Heart left ventricle (tissue), 16 donors: ENCODE measurements around the gene INO80. TPM values are rescaled to one million over a fixed set of nuclear protein-coding genes. Genes with fewer than 3 reads are reported as not detected.

ENCODE experiments used
- ATAC-seq, 4 donors: fragments of 200-7000 bp; cut with Tn5 transposase; one replicate each; pipeline ENCODE4 v1.9.1; 2020 to 2022; ENCODE audit warnings: moderate library complexity in 4 of 4, mild to moderate bottlenecking in 3 of 4, moderate number of reproducible peaks in 1 of 4
- DNase-seq, 5 donors: peaks; one replicate each; pipeline ENCODE4 v3.0.0-alpha.2; 2020
- H3K27ac ChIP-seq, 12 donors: fragments of 200-600 bp; sonication (generic) in 4 of 12; one replicate each; pipeline versions ENCODE4 v1.5.0 to v1.8.0; 2016 to 2022; ENCODE audit warnings: mild to moderate bottlenecking in 2 of 12
- H3K27me3 ChIP-seq, 9 donors: fragments of 200-600 bp; sonication (generic) in 2 of 9; one replicate each; pipeline versions ENCODE4 v1.5.1 to v1.8.0; 2016 to 2022; ENCODE audit warnings: mild to moderate bottlenecking in 3 of 9
- H3K36me3 ChIP-seq, 9 donors: fragments of 200-600 bp; sonication (generic) in 2 of 9; one replicate each; pipeline versions ENCODE4 v1.5.0 to v1.8.0; 2018 to 2022; ENCODE audit warnings: mild to moderate bottlenecking in 2 of 9
- H3K4me1 ChIP-seq, 12 donors: fragments of 200-600 bp; sonication (generic) in 4 of 12; one replicate each; pipeline versions ENCODE4 v1.5.0 to v1.8.0; 2016 to 2022; ENCODE audit warnings: mild to moderate bottlenecking in 3 of 12
- H3K4me3 ChIP-seq, 12 donors: fragments of 200-600 bp; sonication (generic) in 4 of 12; one replicate each; pipeline versions ENCODE4 v1.5.0 to v1.8.0; 2017 to 2022; ENCODE audit warnings: mild to moderate bottlenecking in 9 of 12, moderate library complexity in 4 of 12
- H3K9me3 ChIP-seq, 12 donors: fragments of 200-600 bp; sonication (generic) in 4 of 12; one replicate each; pipeline versions ENCODE4 v1.5.0 to v1.8.0; 2016 to 2022; ENCODE audit warnings: mild to moderate bottlenecking in 1 of 12
- POLR2A ChIP-seq, 2 donors: fragments of 450-650 bp; IDR thresholded peaks; one replicate each; pipeline ENCODE4 v1.6.1; 2017; ENCODE audit warnings: antibody characterized with exemption in 2 of 2, mild to moderate bottlenecking in 2 of 2, moderate library complexity in 2 of 2
- WGBS, 4 donors: extraction: QIAGEN DNeasy Blood & Tissue Kit in 2 of 4; methylation state at CpG; one replicate each; pipeline versions ENCODE4 v1.1.5 to v1.1.7; 2013 to 2018; 5-methylcytosine and 5-hydroxymethylcytosine counted together
- intact Hi-C, 10 donors: fragments of 100-400 bp; cut with DNase I; formaldehyde crosslinking; loops; one replicate each; pipeline versions ENCODE4 v1.11.1 to v1.14.2; 2022
- polyA plus RNA-seq, 2 donors: library from polyadenylated mRNA; stranded (reverse); fragments of 200-250 nt; gene quantifications; one replicate each; pipeline ENCODE4 v1.2.3, GENCODE V29; 2013
- total RNA-seq, 9 donors: library from RNA; depleted of rRNA in 2 of 9; stranded (reverse); fragments of >200 nt in 2 of 9; fragmentation: NEBNext Ultra II Directional in 3 of 9; extraction: Animal tissue kit (Norgen Biotek cat#: 25700) in 3 of 9; gene quantifications; one replicate each; pipeline versions ENCODE4 v1.1.0 to v1.2.4, GENCODE V29; 2016 to 2023
- TF ChIP-seq, protein P1 (sequence below), 12 donors: fragments of 200-600 bp; sonication (generic) in 4 of 12; IDR thresholded peaks; one replicate each; pipeline versions ENCODE4 v1.5.0 to v1.8.0; 2018 to 2022; ENCODE audit warnings: antibody characterized with exemption in 12 of 12, mild to moderate bottlenecking in 5 of 12
- donor health status: ischemic (EF 13 %, LVEDD 7.1; RV severe dilation, severe dysfunction).
- donor health status: healthy with polysubstance abuse.
- donor health status: DM: no; HTN: yes; CAD: no.
- donor health status: DM: no; HTN: no; CAD: no.
- donor health status: ischemic (EF 25% LVEDD 6.9; RV normal size, moderate dysfunction).
- donor health status: ischemic (EF 25% LVEDD 5.7; RV mildly dilated, moderate dysfunction).
- donor health status: healthy.
- donor health status: DM: yes; HTN: yes; CAD: no.
- donor health status: ischemic (EF 35%, LVEDD 5.7; RV mildly dilated, moderate dysfunction).
- donor health status: nonischemic (EF 11% LVEDD 7.7; RV severe dilation, severe dysfunction).
- donor health status: DM: yes; HTN: yes; CAD: no.
- donor health status: PGD.
- donor health status: ischemic (EF 29% LVEDD 5.4; RV normal size, mild dysfunction).
- donor health status: nonischemic (EF 23%, LVEDD 6.1; RV moderate dilation, normal function).

The INO80 gene
- total and polyA plus RNA-seq, 11 donors: 4.7 to 20.9 (median 12.6) TPM

DNA sequence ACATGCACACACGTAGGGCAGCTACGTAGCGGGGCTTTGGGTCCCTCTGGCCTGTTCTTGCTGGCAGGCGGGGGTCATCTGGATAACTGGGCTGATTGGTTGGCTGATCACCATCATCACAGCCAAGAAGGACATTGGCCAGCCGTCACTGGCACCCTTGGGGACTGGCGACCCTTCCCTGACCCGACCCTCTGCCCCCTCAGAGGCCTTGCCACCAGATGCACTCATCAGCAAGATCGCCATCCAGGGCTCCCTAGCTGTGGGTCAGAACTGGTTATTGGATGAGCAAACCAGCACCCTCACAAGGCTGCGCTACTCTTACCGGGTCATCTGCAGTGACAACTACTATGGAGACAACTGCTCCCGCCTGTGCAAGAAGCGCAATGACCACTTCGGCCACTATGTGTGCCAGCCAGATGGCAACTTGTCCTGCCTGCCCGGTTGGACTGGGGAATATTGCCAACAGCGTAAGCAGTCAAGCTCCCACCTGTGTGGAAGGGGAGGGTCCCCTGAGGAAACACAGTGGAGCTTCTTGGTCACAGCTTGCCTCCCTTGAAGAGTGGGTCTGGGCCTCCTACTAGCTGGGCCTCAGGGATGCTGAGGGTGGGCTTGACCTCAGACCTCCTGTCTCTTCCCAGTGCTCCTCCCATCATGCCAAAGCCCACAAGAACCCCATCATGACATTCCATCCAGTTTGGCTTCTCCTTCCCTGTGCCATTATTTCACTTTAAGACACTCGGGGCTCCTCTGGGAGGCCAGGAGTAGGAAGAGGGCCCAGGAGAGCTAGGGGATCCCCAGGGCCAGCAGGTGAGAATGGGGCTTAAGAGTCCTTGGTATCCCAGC is 184.6 kb downstream of the INO80 start:
- Histone ChIP-seq H3K9me3 (no peaks in the 10 kb centered on the region), H3K27me3 (peaks cover 3 to 61% (median 23%) of the 10 kb centered on the region in 9 donors), H3K4me1 (peaks cover 3 to 75% (median 56%) of the 10 kb centered on the region in 12 donors), H3K36me3 (peaks cover 0 to 53% (median 7%) of the 10 kb centered on the region in 9 donors), H3K4me3 (peak overlapping the region; percentile 22 to 85 (median 70)), H3K27ac (peak overlapping the region; percentile 63 to 90 (median 76))
- TF ChIP-seq POLR2A (IDR thresholded peaks at IDR 0.05): no peak
- TF ChIP-seq, protein P1, sequence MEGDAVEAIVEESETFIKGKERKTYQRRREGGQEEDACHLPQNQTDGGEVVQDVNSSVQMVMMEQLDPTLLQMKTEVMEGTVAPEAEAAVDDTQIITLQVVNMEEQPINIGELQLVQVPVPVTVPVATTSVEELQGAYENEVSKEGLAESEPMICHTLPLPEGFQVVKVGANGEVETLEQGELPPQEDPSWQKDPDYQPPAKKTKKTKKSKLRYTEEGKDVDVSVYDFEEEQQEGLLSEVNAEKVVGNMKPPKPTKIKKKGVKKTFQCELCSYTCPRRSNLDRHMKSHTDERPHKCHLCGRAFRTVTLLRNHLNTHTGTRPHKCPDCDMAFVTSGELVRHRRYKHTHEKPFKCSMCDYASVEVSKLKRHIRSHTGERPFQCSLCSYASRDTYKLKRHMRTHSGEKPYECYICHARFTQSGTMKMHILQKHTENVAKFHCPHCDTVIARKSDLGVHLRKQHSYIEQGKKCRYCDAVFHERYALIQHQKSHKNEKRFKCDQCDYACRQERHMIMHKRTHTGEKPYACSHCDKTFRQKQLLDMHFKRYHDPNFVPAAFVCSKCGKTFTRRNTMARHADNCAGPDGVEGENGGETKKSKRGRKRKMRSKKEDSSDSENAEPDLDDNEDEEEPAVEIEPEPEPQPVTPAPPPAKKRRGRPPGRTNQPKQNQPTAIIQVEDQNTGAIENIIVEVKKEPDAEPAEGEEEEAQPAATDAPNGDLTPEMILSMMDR (IDR thresholded peaks at IDR 0.05): no peak
- ATAC-seq (no peak), DNase-seq (peak in 2 of 5 donors; percentile 18 to 43)
- intact Hi-C loops: no loop called here
- WGBS, 4 donors: 57 to 82% (median 63%) methylated on average over 16 of the region's 16 CpGs

DNA sequence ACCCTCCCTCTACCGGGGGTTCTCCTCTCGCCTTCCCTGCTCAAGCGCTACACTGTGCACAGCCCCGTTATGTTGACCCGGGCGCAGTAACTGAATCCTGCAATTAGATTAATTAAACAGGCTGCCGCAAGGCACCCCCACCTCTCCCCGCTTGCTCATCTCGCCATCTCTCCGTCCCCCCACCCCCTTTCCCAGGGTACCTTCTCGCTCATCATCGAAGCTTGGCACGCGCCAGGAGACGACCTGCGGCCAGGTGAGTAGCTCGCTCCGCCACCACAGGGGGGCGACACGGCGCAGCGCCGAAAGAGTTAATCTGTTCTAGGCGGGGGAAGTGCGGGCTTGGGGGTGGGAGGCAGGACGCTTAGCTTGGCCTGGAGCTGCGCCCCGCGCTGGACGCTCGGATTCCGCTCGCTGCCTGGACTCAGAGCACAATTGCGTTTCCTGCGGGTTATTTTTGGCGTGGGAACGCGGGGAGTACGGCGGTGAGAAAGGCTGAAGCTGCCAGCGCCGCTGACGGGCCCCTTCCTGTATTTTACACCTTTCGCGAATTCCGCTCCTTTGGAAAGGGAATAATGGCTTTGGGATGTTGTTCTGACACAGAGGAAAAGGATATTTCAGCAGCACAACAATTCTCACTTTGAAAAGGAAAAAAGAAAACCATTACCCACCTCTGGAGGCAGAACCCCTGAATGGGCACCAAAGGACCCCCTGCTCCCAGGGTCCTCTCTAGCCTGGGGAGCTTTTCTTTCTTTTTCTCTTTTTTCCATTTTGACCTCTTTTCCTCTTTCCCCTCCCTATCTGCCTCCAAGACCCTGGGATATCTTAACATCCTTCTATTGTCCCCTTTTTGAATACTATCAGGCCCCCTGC is 185.4 kb downstream of the INO80 start:
- H3K27ac ChIP-seq: peak overlapping the region; percentile 63 to 90 (median 77)
- intact Hi-C loops: loop anchor here in 3 of 10 donors (1.0 kb wide), 3 partner anchors 10 to 24 kb away; no protein-coding TSS in a partner anchor
- peaks cover 3 to 70% (median 23%) of the 10 kb centered on the region in 9 donors for H3K27me3 ChIP-seq
- peak; percentile 43 to 82 (median 50) for ATAC-seq
- DNase-seq: peak; percentile 79 to 86 (median 83)
- WGBS, 4 donors: 1% methylated on average over 46 of the region's 46 CpGs
- TF ChIP-seq, protein P1 (IDR thresholded peaks at IDR 0.05): peak in 11 of 12 donors; percentile 28 to 64 (median 53)
- no peak for TF ChIP-seq POLR2A (IDR thresholded peaks at IDR 0.05)
- no peaks in the 10 kb centered on the region for H3K9me3 ChIP-seq
- H3K36me3 ChIP-seq: peaks cover 0 to 44% (median 7%) of the 10 kb centered on the region in 9 donors
- H3K4me3 ChIP-seq: peak overlapping the region; percentile 22 to 85 (median 70)
- peaks cover 3 to 77% (median 58%) of the 10 kb centered on the region in 12 donors for H3K4me1 ChIP-seq

DNA sequence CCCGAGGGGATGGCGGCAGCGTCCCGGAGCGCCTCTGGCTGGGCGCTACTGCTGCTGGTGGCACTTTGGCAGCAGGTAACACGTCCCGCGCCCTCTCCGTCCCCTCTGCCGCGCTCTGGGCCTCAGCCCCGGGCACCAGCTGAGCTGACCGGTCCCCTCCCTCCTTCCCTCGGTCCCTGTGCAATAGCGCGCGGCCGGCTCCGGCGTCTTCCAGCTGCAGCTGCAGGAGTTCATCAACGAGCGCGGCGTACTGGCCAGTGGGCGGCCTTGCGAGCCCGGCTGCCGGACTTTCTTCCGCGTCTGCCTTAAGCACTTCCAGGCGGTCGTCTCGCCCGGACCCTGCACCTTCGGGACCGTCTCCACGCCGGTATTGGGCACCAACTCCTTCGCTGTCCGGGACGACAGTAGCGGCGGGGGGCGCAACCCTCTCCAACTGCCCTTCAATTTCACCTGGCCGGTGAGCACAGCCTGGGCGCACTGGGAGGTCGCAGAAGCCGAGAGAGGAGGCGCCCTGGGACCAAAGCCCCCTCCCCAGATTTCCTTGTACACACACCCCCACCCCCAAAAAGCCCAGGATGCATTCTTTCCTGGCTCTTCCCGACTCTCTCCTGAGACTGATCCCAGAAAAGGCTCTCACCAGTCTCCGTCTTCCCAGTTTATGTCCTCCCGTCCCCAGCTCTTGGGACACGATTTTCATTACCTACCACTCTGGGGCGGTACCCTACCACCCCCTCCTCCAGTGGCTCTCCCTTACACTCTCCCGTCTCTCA is 186.2 kb downstream of the INO80 start:
- Histone ChIP-seq H3K4me3 (peak overlapping the region; percentile 22 to 85 (median 70)), H3K9me3 (no peaks in the 10 kb centered on the region), H3K36me3 (peaks cover 0 to 36% (median 4%) of the 10 kb centered on the region in 9 donors), H3K27ac (peak overlapping the region; percentile 32 to 90 (median 77)), H3K27me3 (peaks cover 3 to 78% (median 23%) of the 10 kb centered on the region in 9 donors), H3K4me1 (peaks cover 3 to 80% (median 56%) of the 10 kb centered on the region in 12 donors)
- WGBS, 4 donors: 1 to 2% (median 1%) methylated on average over 26 to 56 of the region's 56 CpGs
- ATAC-seq: peak in 3 of 4 donors; percentile 18 to 49 (median 34)
- TF ChIP-seq POLR2A (IDR thresholded peaks at IDR 0.05): no peak
- TF ChIP-seq, protein P1 (IDR thresholded peaks at IDR 0.05): no peak
- intact Hi-C loops: loop anchor here in 6 of 10 donors (1.0 to 5.0 kb wide), 6 partner anchors 10 to 92 kb away; no protein-coding TSS in a partner anchor
- peak in 4 of 5 donors; percentile 57 to 81 (median 70) for DNase-seq

Other genes starting within 250 kb of the INO80 start
- not detected for gene RHOV, start 242.0 kb downstream of the INO80 start, total RNA-seq
- not detected for gene RHOV, start 242.0 kb downstream of the INO80 start, polyA plus RNA-seq
- gene VPS18, start 221.8 kb downstream of the INO80 start, total RNA-seq: 10 to 100 TPM; 18.0 to 29.2 (median 23.1) TPM
- 10 to 100 TPM; 14.7 to 21.3 TPM for gene VPS18, start 221.8 kb downstream of the INO80 start, polyA plus RNA-seq
- 10 to 100 TPM in 6 of 9 donors, 1 to 10 TPM in 3; 4.7 to 20.8 (median 13.5) TPM for gene DLL4, start 186.9 kb downstream of the INO80 start, total RNA-seq
- 10 to 100 TPM in 1 of 2 donors, 1 to 10 TPM in 1; 6.8 to 11.1 TPM for gene DLL4, start 186.9 kb downstream of the INO80 start, polyA plus RNA-seq
- gene CHAC1, start 162.8 kb downstream of the INO80 start, total RNA-seq: 1 to 10 TPM in 6 of 9 donors, under 1 TPM in 3; 0.72 to 5.3 (median 1.8) TPM
- gene CHAC1, start 162.8 kb downstream of the INO80 start, polyA plus RNA-seq: 1 to 10 TPM; 2.4 to 6.1 TPM
- not detected for gene EXD1, start 114.5 kb upstream of the INO80 start, total RNA-seq
- gene EXD1, start 114.5 kb upstream of the INO80 start, polyA plus RNA-seq: not detected
- 100 to 1,000 TPM; 102 to 232 (median 119) TPM for gene CHP1, start 115.0 kb upstream of the INO80 start, total RNA-seq
- 100 to 1,000 TPM in 1 of 2 donors, 10 to 100 TPM in 1; 35.5 to 147 TPM for gene CHP1, start 115.0 kb upstream of the INO80 start, polyA plus RNA-seq
- 1 to 10 TPM in 2 of 9 donors, under 1 TPM in 5, not detected in 2; 0.22 to 1.3 (median 0.72) TPM for gene OIP5, start 216.3 kb upstream of the INO80 start, total RNA-seq
- gene OIP5, start 216.3 kb upstream of the INO80 start, polyA plus RNA-seq: under 1 TPM; 0.19 to 0.50 TPM
- 10 to 100 TPM in 1 of 9 donors, 1 to 10 TPM in 5, under 1 TPM in 3; 0.50 to 23.1 (median 1.1) TPM for gene NUSAP1, start 216.6 kb upstream of the INO80 start, total RNA-seq
- gene NUSAP1, start 216.6 kb upstream of the INO80 start, polyA plus RNA-seq: 1 to 10 TPM in 1 of 2 donors, under 1 TPM in 1; 0.23 to 1.2 TPM